NCI-H2107 treated with DMSO at 0.1 percent for 48 hours (cell line): Measurements from ENCODE around the gene TIAM2.
"Not testable (repeated sequence)": the region's sequence is repeated elsewhere in the genome, so short reads cannot be mapped to it uniquely, and the experiment has no call there.

Source experiments
- DNase-seq: peaks from one replicate; lab custom pipeline; 2025; ENCODE audit not compliant: unreplicated experiment; lab: John Stamatoyannopoulos, UW

TIAM2 gene

DNA sequence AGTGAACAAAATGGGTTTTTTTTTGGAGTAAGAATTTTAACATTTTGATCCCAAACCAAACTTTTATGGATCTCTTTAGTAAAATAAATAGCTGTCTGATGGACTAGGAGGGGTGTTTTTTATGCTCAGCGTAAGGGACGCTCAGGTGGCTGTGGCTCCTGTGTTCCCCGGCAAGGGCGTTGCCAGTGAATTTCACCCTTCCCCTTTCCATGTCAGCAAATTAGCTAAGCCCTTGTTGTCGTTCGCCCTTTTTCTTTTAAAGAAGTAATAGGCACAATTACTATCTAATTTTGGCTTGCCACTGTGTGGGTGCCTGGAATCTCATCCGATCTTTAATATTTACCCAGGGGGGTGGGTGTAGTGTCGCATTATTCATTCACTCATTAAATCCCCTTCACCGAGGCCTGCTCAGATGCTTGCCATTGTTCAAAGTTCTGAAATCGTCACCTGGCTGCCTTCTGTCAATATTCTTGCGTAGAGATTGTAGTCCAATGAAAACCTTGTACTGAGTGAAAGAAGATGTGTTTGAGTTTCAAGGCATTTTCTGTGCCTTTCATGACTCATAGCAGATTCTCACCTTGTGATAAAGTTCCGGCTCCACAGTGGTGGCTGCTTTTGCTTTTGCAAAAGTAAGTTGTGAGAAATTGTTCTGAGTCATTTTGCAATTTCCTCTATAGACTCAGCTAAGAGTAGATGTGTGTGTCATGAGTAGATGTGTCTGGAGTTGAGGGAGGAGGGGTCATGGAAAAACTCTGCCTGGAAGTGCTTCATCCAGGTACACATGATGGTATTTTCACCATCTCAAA lies 228.7 kb downstream of the TIAM2 start:
- no peak for DNase-seq

GRCh38 chr6:155224618-155225017 lies 229.5 kb downstream of the TIAM2 start:
- DNase-seq, result no peak

DNA sequence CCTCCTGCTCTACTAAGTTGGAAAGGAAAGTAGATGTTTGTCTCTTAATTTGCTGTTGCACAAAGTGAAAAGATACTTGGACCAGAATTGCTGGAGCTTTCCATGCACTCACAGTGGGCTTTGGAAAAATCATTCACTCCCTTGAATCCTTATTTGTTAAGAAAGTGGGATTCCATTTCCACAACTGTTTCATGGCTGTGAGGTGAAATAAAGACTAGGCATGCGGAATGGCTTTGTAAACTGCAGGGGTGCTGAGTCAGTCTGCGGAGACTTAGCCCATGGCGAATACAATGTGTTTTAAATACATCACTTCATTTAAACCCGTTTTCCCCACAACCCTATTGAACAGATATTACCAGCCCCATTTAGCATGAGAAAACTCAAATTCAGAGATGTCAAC lies 231.9 kb downstream of the TIAM2 start:
- no peak for DNase-seq

GRCh38 chr6:155228546-155229166 lies 233.5 kb downstream of the TIAM2 start:
- no peak for DNase-seq

DNA sequence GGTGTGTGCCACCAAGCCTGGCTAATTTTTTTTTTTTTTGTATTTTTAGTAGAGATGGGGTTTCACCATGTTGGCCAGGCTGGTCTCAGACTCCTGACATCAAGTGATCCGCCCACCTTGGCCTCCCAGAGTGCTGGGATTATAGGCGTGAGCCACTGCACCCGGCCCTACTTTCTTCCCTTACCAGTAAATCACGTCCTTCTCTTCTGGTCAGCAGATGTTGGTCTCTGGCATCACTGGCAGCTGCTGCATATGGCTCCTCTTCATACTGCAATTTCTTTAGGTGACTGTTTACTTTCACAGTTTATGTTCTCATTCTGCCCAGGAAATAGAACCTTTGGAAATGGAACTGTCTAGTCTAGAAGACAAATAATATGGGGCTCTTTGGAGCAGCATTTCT lies 235.9 kb downstream of the TIAM2 start:
- not testable (repeated sequence) for DNase-seq

DNA sequence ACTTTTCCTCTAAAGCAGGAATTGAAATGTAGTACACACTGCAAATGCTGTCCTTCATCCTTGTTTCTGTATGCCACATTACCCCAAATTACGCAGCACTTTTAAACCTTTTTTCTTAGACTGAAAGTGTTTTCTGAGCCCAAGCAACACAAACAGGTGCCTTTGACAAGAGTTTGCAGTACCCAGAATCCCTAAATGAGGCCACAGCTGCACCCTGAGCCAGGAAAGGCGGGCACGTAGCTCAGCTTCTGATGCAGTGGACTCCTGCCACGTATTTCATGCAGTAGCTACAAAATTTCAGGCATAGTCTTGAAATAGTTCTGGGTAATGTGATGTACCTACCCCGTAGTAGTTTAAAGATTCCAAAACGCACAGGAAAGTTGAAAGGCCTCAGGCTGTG lies 237.7 kb downstream of the TIAM2 start:
- no peak for DNase-seq

DNA sequence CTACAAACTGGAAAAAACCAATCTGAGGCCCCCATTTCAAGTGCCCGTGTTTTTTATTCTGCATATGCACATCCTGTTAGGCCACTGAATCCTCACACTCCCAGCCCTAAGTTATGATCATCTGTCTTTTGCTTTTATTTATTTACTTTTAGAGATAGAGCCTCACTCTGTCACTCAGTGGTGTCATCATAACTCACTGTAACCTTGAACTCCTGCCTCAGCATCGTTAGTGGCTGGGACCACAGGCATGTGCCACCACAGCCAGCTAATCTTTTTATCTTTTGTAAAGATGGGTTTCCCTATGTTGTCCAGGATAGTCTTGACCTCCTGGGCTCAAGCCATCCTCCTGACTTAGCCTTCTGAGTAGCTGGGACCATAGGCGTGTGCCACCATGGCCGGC lies 239.1 kb downstream of the TIAM2 start:
- no peak for DNase-seq

GRCh38 chr6:155234687-155235086 lies 239.6 kb downstream of the TIAM2 start:
- no peak for DNase-seq

- no peak for DNase-seq
Observed at GRCh38 chr6:155235087-155235486, 240.0 kb downstream of the TIAM2 start.

DNA sequence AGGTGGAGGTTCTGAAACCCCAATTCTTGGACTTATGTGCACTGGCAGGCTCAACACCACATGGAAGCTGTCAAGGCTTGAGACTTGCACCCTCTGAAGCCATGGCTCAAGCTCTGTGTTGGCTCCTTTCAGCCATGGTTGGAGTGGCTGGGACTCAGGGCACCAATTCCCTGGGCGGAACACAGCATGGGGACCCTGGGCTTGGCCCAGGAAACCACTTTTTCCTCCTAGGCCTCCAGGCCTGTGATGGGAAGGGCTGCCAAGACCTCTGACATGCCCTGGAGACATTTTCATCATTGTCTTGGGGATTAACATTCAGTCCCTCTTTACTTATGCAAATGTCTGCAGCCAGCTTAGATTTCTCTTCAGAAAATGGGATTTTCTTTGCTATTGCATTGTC lies 242.5 kb downstream of the TIAM2 start:
- DNase-seq, result no peak

DNA sequence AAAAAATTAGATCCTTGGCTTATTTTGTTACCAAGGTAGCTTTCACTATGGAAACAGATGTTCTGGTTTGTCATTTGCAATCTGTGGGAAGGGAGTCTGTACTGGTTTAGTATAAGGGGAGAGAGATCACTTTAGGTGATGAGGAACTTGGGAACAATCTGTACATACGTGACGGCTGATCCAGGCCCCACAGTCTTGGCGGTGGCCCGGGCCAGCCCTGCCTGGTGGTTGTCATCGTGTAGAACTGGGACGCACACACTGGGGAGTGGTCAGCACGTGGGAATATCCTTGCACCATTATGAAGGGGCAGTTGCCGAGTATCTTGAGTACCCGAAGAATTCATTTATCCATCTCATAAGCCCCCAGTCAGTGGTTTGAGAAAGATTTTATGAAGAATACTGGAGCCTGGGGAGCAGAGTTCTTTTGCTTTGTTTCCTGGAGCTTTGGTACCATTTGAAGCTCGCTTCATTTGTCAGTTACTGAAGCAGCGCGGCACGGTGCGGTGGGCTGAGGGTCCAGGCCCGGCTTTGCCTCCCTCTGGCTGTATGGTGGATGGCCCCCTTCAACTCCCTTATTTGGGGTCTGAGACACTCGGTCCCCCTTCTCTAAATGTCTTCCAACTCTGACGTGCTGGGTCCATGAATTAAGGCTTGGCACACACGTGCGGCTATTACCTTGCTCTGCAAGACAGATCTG lies 245.9 kb downstream of the TIAM2 start:
- no peak for DNase-seq

GRCh38 chr6:155241966-155242365 lies 246.9 kb downstream of the TIAM2 start:
- no peak for DNase-seq

DNA sequence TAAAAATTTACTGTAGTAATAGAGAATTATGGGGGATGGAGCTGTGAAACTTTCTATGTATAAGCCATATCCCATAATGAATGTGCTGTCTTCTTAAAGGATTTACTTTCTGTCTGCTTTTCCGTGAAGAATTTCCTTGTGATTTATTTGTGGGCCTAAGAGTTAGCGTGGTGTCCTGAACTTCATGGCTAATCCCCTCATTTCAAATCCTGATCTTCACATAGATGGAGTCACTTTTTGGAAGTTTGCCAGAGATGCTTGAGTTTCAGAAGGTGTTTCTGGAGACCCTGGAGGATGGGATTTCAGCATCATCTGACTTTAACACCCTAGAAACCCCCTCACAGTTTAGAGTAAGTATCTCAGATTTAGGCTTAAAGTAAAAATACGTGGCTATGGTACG lies 249.3 kb downstream of the TIAM2 start:
- no peak for DNase-seq

DNA sequence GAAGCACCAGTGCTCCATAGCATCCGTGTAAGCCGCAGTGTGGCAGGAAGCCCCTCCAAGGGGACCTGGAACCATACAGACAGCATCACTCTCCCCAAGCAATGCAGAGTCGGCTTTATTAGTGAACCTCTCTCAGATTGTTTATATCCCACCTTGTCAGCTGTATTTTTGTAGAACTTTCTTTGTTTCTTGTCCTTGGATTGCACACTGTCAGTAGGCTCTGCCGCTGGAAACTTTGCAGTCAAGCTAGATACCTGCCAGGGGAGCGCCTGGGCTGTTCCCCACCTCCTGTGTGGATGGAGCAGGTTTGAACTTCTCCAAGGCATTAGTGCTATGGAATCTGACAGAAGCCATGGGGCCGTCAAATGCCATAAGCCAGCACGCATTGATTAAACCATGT lies 250.1 kb downstream of the TIAM2 start:
- no peak for DNase-seq

- DNase-seq, result no peak
Observed at GRCh38 chr6:155245831-155246230, 250.7 kb downstream of the TIAM2 start.

GRCh38 chr6:155246825-155247224 lies 251.7 kb downstream of the TIAM2 start:
- no peak for DNase-seq

- DNase-seq, result no peak
Observed at GRCh38 chr6:155247618-155248007, 252.5 kb downstream of the TIAM2 start.

- DNase-seq, result no peak
Observed at GRCh38 chr6:155248008-155249001, 253.2 kb downstream of the TIAM2 start.

GRCh38 chr6:155250701-155251381 lies 255.7 kb downstream of the TIAM2 start:
- DNase-seq, result no peak

GRCh38 chr6:155252581-155252980 lies 257.5 kb downstream of the TIAM2 start:
- DNase-seq, result no peak
